ENCODE results near the gene CSGALNACT2. TPM values are rescaled to one million over a fixed set of nuclear protein-coding genes. Genes with fewer than 3 reads are reported as not detected.
A peak's percentile ranks its signal among the peaks of the same experiment; 100 is the strongest.

CSGALNACT2 gene
- total and polyA plus RNA-seq, 12 donors = 4.6 to 12.9 (median 9.6) TPM

DNA sequence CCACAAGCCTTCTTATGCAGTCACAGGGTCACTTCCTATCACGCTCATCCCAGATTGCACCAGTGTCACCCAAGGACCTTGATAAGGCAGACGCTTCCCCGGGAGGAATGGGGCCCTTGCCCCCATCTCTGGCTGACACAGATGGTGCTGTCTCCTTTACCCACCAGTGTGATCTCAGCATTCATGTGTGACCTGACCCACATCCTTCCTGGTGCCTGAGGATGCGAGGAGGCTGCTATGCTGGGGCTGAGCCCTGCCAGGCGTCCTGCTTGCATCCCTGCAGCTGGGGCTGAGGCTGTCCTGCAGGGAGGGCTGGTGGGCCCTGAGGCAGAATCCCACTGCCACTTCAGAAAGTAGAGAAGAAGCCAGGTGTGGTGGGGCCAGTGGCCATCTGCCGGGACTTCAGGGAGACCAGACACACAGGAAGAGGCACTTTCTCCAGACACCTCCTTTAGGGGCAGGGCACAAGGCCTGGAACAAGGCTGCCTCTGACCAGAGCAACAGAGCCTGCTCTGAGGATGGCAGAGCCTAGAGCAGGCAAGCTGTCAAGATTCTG, 93.4 kb downstream of the CSGALNACT2 start:
- H3K9me3 ChIP-seq = no peaks in the 10 kb centered on the region
- intact Hi-C loops (cut with DNase I) = no loop called here
- peaks cover 0 to 17% (median 7%) of the 10 kb centered on the region in 9 donors for H3K4me1 ChIP-seq
- ATAC-seq (no peak), DNase-seq (no peak)
- no peak overlapping the region for H3K4me3 ChIP-seq
- H3K27ac ChIP-seq = peak overlapping the region in 1 of 10 donors; percentile 55
- H3K36me3 ChIP-seq = no peaks in the 10 kb centered on the region
- 55 to 64% methylated on average over 6 of the region's 6 CpGs for WGBS, 2 donors
- H3K27me3 ChIP-seq = peaks cover 20 to 60% (median 44%) of the 10 kb centered on the region in 7 donors
- TF ChIP-seq, protein P1, sequence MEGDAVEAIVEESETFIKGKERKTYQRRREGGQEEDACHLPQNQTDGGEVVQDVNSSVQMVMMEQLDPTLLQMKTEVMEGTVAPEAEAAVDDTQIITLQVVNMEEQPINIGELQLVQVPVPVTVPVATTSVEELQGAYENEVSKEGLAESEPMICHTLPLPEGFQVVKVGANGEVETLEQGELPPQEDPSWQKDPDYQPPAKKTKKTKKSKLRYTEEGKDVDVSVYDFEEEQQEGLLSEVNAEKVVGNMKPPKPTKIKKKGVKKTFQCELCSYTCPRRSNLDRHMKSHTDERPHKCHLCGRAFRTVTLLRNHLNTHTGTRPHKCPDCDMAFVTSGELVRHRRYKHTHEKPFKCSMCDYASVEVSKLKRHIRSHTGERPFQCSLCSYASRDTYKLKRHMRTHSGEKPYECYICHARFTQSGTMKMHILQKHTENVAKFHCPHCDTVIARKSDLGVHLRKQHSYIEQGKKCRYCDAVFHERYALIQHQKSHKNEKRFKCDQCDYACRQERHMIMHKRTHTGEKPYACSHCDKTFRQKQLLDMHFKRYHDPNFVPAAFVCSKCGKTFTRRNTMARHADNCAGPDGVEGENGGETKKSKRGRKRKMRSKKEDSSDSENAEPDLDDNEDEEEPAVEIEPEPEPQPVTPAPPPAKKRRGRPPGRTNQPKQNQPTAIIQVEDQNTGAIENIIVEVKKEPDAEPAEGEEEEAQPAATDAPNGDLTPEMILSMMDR (IDR thresholded peaks at IDR 0.05) = no peak

DNA sequence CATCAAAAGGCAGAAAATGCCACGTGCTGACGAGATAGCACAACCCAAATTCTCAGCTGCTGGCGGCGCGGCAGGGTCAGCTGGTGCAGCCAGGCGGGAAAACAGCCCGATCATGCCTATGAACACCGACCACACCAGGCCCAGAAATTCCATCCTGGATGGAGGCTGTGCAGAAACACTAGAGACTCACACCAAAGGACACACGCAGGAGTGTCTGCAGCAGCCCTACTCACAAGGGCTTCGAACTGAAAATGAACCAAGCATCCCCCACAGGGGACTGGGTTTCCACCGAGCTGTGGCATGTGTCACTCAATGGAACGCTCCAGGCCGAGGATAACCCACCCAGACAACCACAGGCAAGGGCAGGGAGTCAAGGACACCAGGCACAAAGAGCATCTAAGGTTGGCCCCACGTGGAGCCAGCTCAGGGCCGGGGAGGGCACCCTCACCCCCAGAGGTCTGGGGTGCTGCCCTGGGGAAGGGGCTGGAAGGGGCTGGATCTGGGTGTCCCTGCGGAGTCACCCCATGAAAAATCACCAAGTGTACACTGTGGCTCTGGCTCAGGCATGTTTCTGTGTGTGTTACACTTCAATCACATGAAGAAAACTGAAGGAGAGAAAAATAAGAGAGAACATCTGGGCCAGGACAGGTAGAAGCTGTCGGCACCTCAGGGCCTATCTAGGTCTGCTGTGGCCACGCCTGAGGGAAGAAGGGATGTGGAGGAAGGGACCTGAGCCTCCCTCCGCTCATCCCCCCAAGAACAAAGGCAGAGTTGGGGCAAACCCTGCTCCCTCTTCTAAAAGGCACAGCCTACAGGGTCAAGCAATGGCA, 95.6 kb downstream of the CSGALNACT2 start:
- no peak for ATAC-seq
- H3K27me3 ChIP-seq = peaks cover 18 to 45% (median 33%) of the 10 kb centered on the region in 7 donors
- 85 to 87% methylated on average over 19 of the region's 19 CpGs for whole genome bisulfite sequencing, 2 donors

DNA sequence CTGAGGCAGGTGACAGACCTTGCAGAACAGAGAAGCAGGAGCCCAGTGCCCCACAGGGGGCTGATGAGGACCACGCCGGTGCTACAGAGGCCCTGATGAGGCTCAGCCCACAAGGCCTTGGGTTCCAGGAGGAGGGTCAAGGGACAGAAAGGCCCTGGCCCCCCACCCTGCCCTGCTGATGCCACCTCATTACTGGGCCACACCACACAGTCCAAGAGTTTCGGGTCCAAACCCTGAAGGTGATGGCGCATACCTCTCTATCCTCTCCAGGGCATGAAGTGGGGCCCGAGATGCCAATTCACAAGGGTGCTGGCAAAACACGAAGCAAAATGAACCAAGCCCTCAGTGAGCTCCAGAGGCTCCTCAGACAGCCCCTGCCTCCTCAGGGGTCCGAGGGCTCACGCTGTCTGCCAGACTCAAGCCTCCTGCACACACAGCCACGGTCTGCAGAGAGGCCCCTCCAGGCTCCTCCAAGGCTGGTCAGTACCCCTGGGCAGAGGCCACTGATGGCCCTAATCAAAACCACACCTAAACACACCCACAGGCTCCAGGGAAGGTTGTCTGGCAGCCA, 96.3 kb downstream of the CSGALNACT2 start:
- no peaks in the 10 kb centered on the region for H3K36me3 ChIP-seq
- peaks cover 11 to 38% (median 25%) of the 10 kb centered on the region in 7 donors for H3K27me3 ChIP-seq
- no peak for ATAC-seq
- H3K9me3 ChIP-seq = peaks cover 0 to 4% (median 0%) of the 10 kb centered on the region in 11 donors
- TF ChIP-seq, protein P1 (IDR thresholded peaks at IDR 0.05) = no peak
- intact Hi-C loops (cut with DNase I) = no loop called here
- no peak overlapping the region for H3K4me3 ChIP-seq
- no peak for DNase-seq
- no peak overlapping the region for H3K27ac ChIP-seq
- WGBS, 2 donors = 82 to 86% methylated on average over 9 of the region's 9 CpGs
- H3K4me1 ChIP-seq = peaks cover 0 to 7% (median 0%) of the 10 kb centered on the region in 9 donors

More for the DNA sequence above, 95.6 kb downstream of the CSGALNACT2 start:
- TF ChIP-seq, protein P1 (IDR thresholded peaks at IDR 0.05) = no peak
- no peak for DNase-seq
- Histone ChIP-seq H3K4me1 (peaks cover 0 to 14% (median 6%) of the 10 kb centered on the region in 9 donors), H3K4me3 (no peak overlapping the region), H3K9me3 (no peaks in the 10 kb centered on the region), H3K36me3 (no peaks in the 10 kb centered on the region), H3K27ac (no peak overlapping the region)
- intact Hi-C loops (cut with DNase I) = no loop called here

Other genes starting within 250 kb of the CSGALNACT2 start
- 1 to 10 TPM in 8 of 10 donors, under 1 TPM in 2; 0.67 to 2.6 (median 1.2) TPM for gene RET, start 61.4 kb upstream of the CSGALNACT2 start, total RNA-seq
- gene RET, start 61.4 kb upstream of the CSGALNACT2 start, polyA plus RNA-seq = 1 to 10 TPM in 1 of 2 donors, under 1 TPM in 1; 0.38 to 2.3 TPM
- gene RASGEF1A, start 128.6 kb downstream of the CSGALNACT2 start, total RNA-seq = 1 to 10 TPM in 7 of 10 donors, under 1 TPM in 3; 0.63 to 2.4 (median 1.4) TPM
- under 1 TPM; 0.16 to 0.44 TPM for gene RASGEF1A, start 128.6 kb downstream of the CSGALNACT2 start, polyA plus RNA-seq
- 1 to 10 TPM in 1 of 10 donors, under 1 TPM in 1, not detected in 8; 0.42 to 1.5 TPM for gene FXYD4, start 233.2 kb downstream of the CSGALNACT2 start, total RNA-seq
- gene FXYD4, start 233.2 kb downstream of the CSGALNACT2 start, polyA plus RNA-seq = not detected

Measured in heart right ventricle (tissue), 16 donors.